GM23338 (cell line): ENCODE data around the gene MT4.

Experiments used
- CTCF ChIP-seq, 2 experiments: fragments of 200-600 bp in 1 of 2; sonication (generic) in 1 of 2; conservative IDR thresholded peaks; 2 replicates each; pipeline versions ENCODE4 v1.5.1 to v1.6.1; 2016 to 2017; ENCODE audit warnings: antibody characterized with exemption in 2 of 2, low read depth in 2 of 2, mild to moderate bottlenecking in 2 of 2, moderate library complexity in 1 of 2
- EZH2 ChIP-seq: fragments of 200-600 bp; sonication (generic); IDR thresholded peaks from one replicate; pipeline ENCODE4 v1.8.0; 2017; ENCODE audit warnings: antibody characterized with exemption, mild to moderate bottlenecking, low read depth; ENCODE audit not compliant: unreplicated experiment
- EZH2phosphoT487 ChIP-seq: fragments of 200-600 bp; sonication (generic); IDR thresholded peaks from one replicate; pipeline ENCODE4 v1.8.1; 2018; ENCODE audit warnings: antibody characterized with exemption; ENCODE audit not compliant: unreplicated experiment

GRCh38 chr16:56577300-56577625 is 12.4 kb downstream of the MT4 start:
- no peak for TF ChIP-seq CTCF (conservative IDR thresholded peaks at IDR 0.05; ENCODE audit: low read depth in 2 of 2)
- no peak for TF ChIP-seq EZH2phosphoT487
- no peak for TF ChIP-seq EZH2
